ENCODE measurements around the gene ZNF587B. TPM values are rescaled to one million over a fixed set of nuclear protein-coding genes. Genes with fewer than 3 reads are reported as not detected.
"Not testable (repeated sequence)": the region's sequence is repeated elsewhere in the genome, so short reads cannot be mapped to it uniquely, and the experiment has no call there.

Gene ZNF587B
- total and polyA plus RNA-seq, 9 of the 15 experiments (the other 6 are each of a cell fraction or from before 2014, with no cell fraction given), result 7.4 to 37.5 (median 20.8) TPM

DNA sequence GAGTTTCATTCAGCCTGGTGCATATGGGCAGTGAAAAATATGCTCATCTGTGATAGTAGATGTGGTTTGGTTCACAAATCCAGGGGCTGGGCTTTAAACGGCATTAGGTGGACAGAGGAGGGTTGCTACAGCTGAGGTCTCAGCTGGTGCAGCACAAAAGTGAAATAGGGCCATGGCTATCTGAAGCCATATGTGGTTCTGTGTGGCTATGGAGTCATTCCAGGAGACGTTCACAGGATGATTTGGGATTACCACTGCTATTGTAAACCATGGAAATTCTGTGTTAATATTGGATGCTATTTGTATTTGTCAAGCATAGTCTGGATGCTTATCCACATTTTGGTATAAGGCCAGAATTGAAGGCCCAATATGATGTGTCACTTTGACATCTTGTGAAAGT is 24.0 kb downstream of the ZNF587B start:
- H3K27ac ChIP-seq (ENCODE audit: extremely low read depth, low read depth, low read length); H3K4me2 ChIP-seq (ENCODE audit: insufficient read depth, low read length); H3K9me3 ChIP-seq (replicated peaks; ENCODE audit: control insufficient read depth, insufficient read depth, low read depth, low read length); H3K27me3 ChIP-seq (ENCODE audit: control insufficient read depth in 2 of 2, insufficient read depth in 2 of 2, low read length in 2 of 2); H3K4me1 ChIP-seq (replicated peaks in 1 of 2; ENCODE audit: control insufficient read depth in 2 of 2, insufficient read depth in 2 of 2, low read length in 2 of 2); intact Hi-C loops (cut with micrococcal nuclease); H3K9ac ChIP-seq (ENCODE audit: insufficient read depth in 1 of 2, low read depth in 2 of 2, low read length in 2 of 2); FAIRE-seq; BruUV-seq (replicated peaks); H3K9me1 ChIP-seq (ENCODE audit: control insufficient read depth, insufficient read depth, low read length); DNase-seq (ENCODE audit: extremely low read depth in 1 of 4, low spot score in 3 of 4); ATAC-seq; H4K20me1 ChIP-seq (replicated peaks; ENCODE audit: control insufficient read depth, insufficient read depth, low read length); in situ Hi-C loops (cut with MboI); H3K4me3 ChIP-seq; POLR2A ChIA-PET; H2AFZ ChIP-seq (ENCODE audit: low read depth, low read length); CTCF ChIA-PET (ENCODE audit: low intra/inter-chr PET ratio): not testable (repeated sequence)
- Histone ChIP-seq H3K79me2 (ENCODE audit: control insufficient read depth, insufficient read depth, low read length) (peaks cover 39% of the 10 kb centered on the region), H3K36me3 (ENCODE audit: control insufficient read depth, insufficient read depth, low read length) (peaks cover 62% of the 10 kb centered on the region; the same call in 2 of the 3 replicates)
- WGBS (ENCODE audit: insufficient coverage, low coverage, missing lambda C conversion rate), result 100% methylated on average over 1 of the region's 2 CpGs

GRCh38 chr19:57862351-57862750 is 32.3 kb downstream of the ZNF587B start:
- H3K27me3 ChIP-seq (ENCODE audit: control insufficient read depth in 2 of 2, insufficient read depth in 2 of 2, low read length in 2 of 2); H3K4me3 ChIP-seq; intact Hi-C loops (cut with micrococcal nuclease); H4K20me1 ChIP-seq (replicated peaks; ENCODE audit: control insufficient read depth, insufficient read depth, low read length); H3K9me3 ChIP-seq (replicated peaks; ENCODE audit: control insufficient read depth, insufficient read depth, low read depth, low read length); H3K4me2 ChIP-seq (ENCODE audit: insufficient read depth, low read length); CTCF ChIA-PET (ENCODE audit: low intra/inter-chr PET ratio); DNase-seq (ENCODE audit: extremely low read depth in 1 of 4, low spot score in 3 of 4); H3K79me2 ChIP-seq (ENCODE audit: control insufficient read depth, insufficient read depth, low read length); ATAC-seq; H3K9me1 ChIP-seq (ENCODE audit: control insufficient read depth, insufficient read depth, low read length); H2AFZ ChIP-seq (ENCODE audit: low read depth, low read length); BruUV-seq (replicated peaks); H3K27ac ChIP-seq (ENCODE audit: extremely low read depth, low read depth, low read length); H3K4me1 ChIP-seq (replicated peaks in 1 of 2; ENCODE audit: control insufficient read depth in 2 of 2, insufficient read depth in 2 of 2, low read length in 2 of 2); in situ Hi-C loops (cut with MboI); H3K9ac ChIP-seq (ENCODE audit: insufficient read depth in 1 of 2, low read depth in 2 of 2, low read length in 2 of 2); FAIRE-seq: not testable (repeated sequence)
- H3K36me3 ChIP-seq (ENCODE audit: control insufficient read depth, insufficient read depth, low read length), result peaks cover 88% of the 10 kb centered on the region
- 97% methylated on average over 3 of the region's 3 CpGs for WGBS (ENCODE audit: insufficient coverage, low coverage, missing lambda C conversion rate)
- POLR2A ChIA-PET, result interaction anchor here (0.9 to 2.0 kb wide), 4 partner anchors 9 to 16 kb away, joined by 3 to 5 read pairs (median 3); no protein-coding TSS in a partner anchor
- TF ChIP-seq MAFK (IDR thresholded peaks at IDR 0.05; ENCODE audit: low read length) (0 out of 2 replicates have a peak, but pooled peaks have one; percentile 3), MAFG (tag; conservative IDR thresholded peaks at IDR 0.05) (peak; percentile 43; the same call in 1 of the 2 replicates), MAFF (IDR thresholded peaks at IDR 0.05; ENCODE audit: low read length) (peak; percentile 36), C11orf30 (IDR thresholded peaks at IDR 0.05; ENCODE audit: low read depth) (peak; percentile 35; the same call in 1 of the 2 replicates), ZNF316 (IDR thresholded peaks at IDR 0.05) (peak; percentile 45)
